ENCODE results near the gene CFAP299.

The CFAP299 gene

GRCh38 chr4:80963051-80963450, 627.5 kb downstream of the CFAP299 start:
- no peak for DNase-seq

- DNase-seq: no peak
Measured at GRCh38 chr4:80967346-80967745, 631.8 kb downstream of the CFAP299 start.

GRCh38 chr4:80980239-80980638, 644.7 kb downstream of the CFAP299 start:
- DNase-seq: no peak

- DNase-seq: no peak
Measured at GRCh38 chr4:80986011-80986410, 650.5 kb downstream of the CFAP299 start.

GRCh38 chr4:80989921-80990544, 654.5 kb downstream of the CFAP299 start:
- no peak for DNase-seq

- no peak for DNase-seq
Measured at GRCh38 chr4:80990851-80991250, 655.3 kb downstream of the CFAP299 start.

- no peak for DNase-seq
Measured at GRCh38 chr4:80999943-81000342, 664.4 kb downstream of the CFAP299 start.

- no peak for DNase-seq
Measured at GRCh38 chr4:81003597-81004111, 668.1 kb downstream of the CFAP299 start.

- DNase-seq: no peak
Measured at GRCh38 chr4:81007417-81007816, 671.9 kb downstream of the CFAP299 start.
